MCF 10A (cell line): ENCODE data around the gene P4HB. TPM values are rescaled to one million over a fixed set of nuclear protein-coding genes. Genes with fewer than 3 reads are reported as not detected.

Source experiments
- BruUV-seq: library from RNA; stranded (reverse); fragments of 400-500 nt; replicated peaks from 2 replicates; lab custom pipeline; 2021; lab: Mats Ljungman, UMichigan
- CTCF ChIA-PET: fragments of 300-600 bp; sonication (Branson Sonifier 250); formaldehyde crosslinking; extraction: SDS; loops from one replicate; lab custom pipeline; 2021; ENCODE audit warnings: antibody characterized with exemption, inconsistent platforms; lab: Yijun Ruan, JAX
- POLR2A ChIA-PET: fragments of 300-600, 350-650 bp; sonication (Branson Sonifier 250); formaldehyde crosslinking; extraction: SDS; loops from one replicate; lab custom pipeline; 2020; ENCODE audit warnings: antibody characterized with exemption, inconsistent platforms; lab: Yijun Ruan, JAX
- DNase-seq: peaks from one replicate; pipeline ENCODE4 v3.0.0-alpha.2; 2018; ENCODE audit not compliant: unreplicated experiment
- H3K27ac Mint-ChIP-seq: one replicate; pipeline ENCODE4 v1.8.0; 2022; ENCODE audit warnings: mild to moderate bottlenecking, low read depth, mixed read lengths; ENCODE audit not compliant: unreplicated experiment
- H3K27me3 Mint-ChIP-seq: one replicate; pipeline ENCODE4 v1.8.0; 2022; ENCODE audit warnings: mixed read lengths; ENCODE audit not compliant: insufficient read depth, unreplicated experiment
- H3K36me3 Mint-ChIP-seq: one replicate; pipeline ENCODE4 v1.8.0; 2022; ENCODE audit warnings: mild to moderate bottlenecking, moderate library complexity, mixed read lengths; ENCODE audit not compliant: insufficient read depth, unreplicated experiment
- H3K4me1 Mint-ChIP-seq: one replicate; pipeline ENCODE4 v1.8.0; 2022; ENCODE audit warnings: mixed read lengths; ENCODE audit not compliant: insufficient read depth, unreplicated experiment
- H3K4me3 Mint-ChIP-seq: one replicate; pipeline ENCODE4 v1.8.0; 2022; ENCODE audit warnings: mild to moderate bottlenecking, moderate library complexity, mixed read lengths; ENCODE audit not compliant: unreplicated experiment
- H3K9me3 Mint-ChIP-seq: one replicate; pipeline ENCODE4 v1.8.0; 2022; ENCODE audit warnings: mixed read lengths; ENCODE audit not compliant: unreplicated experiment
- CTCF ChIP-seq: fragments of 200-600 bp; IDR thresholded peaks from one replicate; pipeline ENCODE4 v1.8.0; 2022; ENCODE audit warnings: antibody characterized with exemption, mild to moderate bottlenecking; ENCODE audit not compliant: unreplicated experiment
- intact Hi-C: fragments of 100-400 bp; cut with micrococcal nuclease; formaldehyde crosslinking; loops from 2 replicates; pipeline ENCODE4 v1.14.1; 2022
- total RNA-seq: library from RNA; stranded (reverse); gene quantifications from 2 replicates; pipeline ENCODE4 v1.2.3, GENCODE V29; 2022

Gene P4HB
- total RNA-seq, 1 experiment from 2014 or later: 894 TPM

DNA sequence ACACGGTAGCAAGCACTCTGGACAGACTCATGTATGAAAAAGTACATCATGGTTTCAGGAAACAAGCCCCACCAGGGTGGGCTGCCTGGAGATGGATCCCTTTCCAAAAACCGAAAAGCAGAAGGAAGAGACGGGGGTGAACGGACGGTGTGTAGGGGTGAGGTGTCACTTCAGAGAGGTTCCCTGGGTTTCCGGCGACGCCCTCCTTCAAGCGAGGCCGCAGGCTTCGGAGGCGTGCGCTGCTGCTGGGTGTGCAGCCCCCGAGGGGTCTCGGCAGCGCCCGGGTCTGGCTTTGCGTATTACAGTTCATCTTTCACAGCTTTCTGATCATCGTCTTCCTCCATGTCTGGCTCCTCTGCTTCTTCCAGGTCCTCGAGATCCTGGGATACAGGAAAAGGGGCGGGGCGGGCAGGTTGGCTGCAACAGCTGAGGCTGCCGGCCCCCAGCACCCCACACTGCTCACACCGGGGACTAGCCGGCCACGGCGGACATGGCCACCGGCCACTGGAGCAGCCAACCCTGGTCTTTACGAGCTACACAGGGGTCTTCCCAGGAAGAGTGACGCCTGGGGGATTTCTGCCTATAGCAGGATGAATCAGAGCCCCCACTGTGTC, 16.5 kb downstream of the P4HB start:
- no peak for DNase-seq
- H3K27me3 Mint-ChIP-seq: no peaks in the 10 kb centered on the region
- no peak overlapping the region for H3K27ac Mint-ChIP-seq
- no peak overlapping the region for H3K4me3 Mint-ChIP-seq
- POLR2A ChIA-PET: interaction anchor here (0.6 to 1.3 kb wide), 4 partner anchors 10 to 121 kb away, joined by 3 to 6 read pairs (median 3); partner anchors contain the start of gene MCRIP1
- H3K4me1 Mint-ChIP-seq: no peaks in the 10 kb centered on the region
- intact Hi-C loops: no loop called here
- CTCF ChIA-PET: interaction anchor here (0.6 kb wide), 1 partner anchor 12 kb away, joined by 3 read pairs; no protein-coding TSS in a partner anchor
- BruUV-seq: no TSS peak
- no peaks in the 10 kb centered on the region for H3K9me3 Mint-ChIP-seq
- peaks cover 68% of the 10 kb centered on the region for H3K36me3 Mint-ChIP-seq
- TF ChIP-seq CTCF: no peak

DNA sequence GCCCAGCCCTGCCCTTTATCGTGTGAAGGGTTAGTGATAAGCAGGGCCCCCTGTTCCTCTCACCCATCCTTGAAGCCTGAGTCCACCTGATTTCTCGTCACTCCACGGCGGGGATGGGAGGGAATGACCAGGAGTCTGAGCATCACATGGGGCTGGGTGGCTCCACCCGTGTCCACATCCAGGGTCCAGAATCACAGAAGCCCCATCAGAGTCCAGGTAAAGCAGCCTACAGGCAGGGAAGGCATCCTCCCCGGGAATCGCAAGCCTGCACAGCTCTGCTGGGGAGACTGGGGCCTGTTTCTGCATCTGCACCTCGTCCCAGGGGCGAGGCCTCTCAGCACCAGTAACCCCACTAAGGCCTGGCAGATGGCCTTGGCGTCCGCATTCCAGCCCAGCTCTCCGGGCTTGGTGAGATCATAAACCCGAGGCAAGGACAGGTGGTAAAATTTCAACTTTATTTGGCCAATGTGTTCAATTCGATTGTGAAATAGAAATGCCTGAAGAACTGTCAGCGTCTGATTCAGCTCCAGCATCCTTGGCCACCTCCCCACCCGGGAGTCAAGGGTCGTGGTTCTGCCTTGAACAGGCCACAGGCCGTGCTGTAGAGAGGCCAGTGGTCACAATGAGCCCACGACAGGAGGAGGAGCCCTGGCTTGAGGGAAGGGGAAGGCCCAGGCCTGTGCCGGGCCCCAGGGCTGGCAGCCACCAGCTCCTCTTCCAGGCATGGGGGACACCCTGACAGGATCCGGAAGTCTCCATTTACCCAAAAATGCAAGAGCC, 17.4 kb downstream of the P4HB start:
- no peaks in the 10 kb centered on the region for H3K27me3 Mint-ChIP-seq
- BruUV-seq: no TSS peak
- no peak for DNase-seq
- no peak overlapping the region for H3K4me3 Mint-ChIP-seq
- ChIA-PET CTCF (interaction anchor here (0.6 kb wide), 1 partner anchor 13 kb away, joined by 3 read pairs; no protein-coding TSS in a partner anchor), POLR2A (interaction anchor here (0.6 to 2.2 kb wide), 8 partner anchors 9 to 120 kb away, joined by 3 to 8 read pairs (median 3); partner anchors contain the start of gene MCRIP1)
- H3K36me3 Mint-ChIP-seq: peaks cover 59% of the 10 kb centered on the region
- no peaks in the 10 kb centered on the region for H3K9me3 Mint-ChIP-seq
- no peak overlapping the region for H3K27ac Mint-ChIP-seq
- no peak for TF ChIP-seq CTCF
- H3K4me1 Mint-ChIP-seq: no peaks in the 10 kb centered on the region
- intact Hi-C loops: no loop called here

GRCh38 chr17:81842378-81842724, 18.0 kb downstream of the P4HB start:
- Mint-ChIP-seq H3K27ac (no peak overlapping the region), H3K36me3 (peaks cover 53% of the 10 kb centered on the region), H3K9me3 (no peaks in the 10 kb centered on the region), H3K4me3 (no peak overlapping the region), H3K4me1 (no peaks in the 10 kb centered on the region), H3K27me3 (no peaks in the 10 kb centered on the region)
- no TSS peak for BruUV-seq
- ChIA-PET POLR2A (interaction anchor here (0.7 to 2.2 kb wide), 5 partner anchors 9 to 120 kb away, joined by 3 to 8 read pairs (median 3); partner anchors contain the start of gene MCRIP1), CTCF (no interaction called here)
- intact Hi-C loops: no loop called here
- no peak for TF ChIP-seq CTCF
- DNase-seq: no peak

GRCh38 chr17:81841866-81842265, 18.5 kb downstream of the P4HB start:
- no peaks in the 10 kb centered on the region for H3K27me3 Mint-ChIP-seq
- BruUV-seq: no TSS peak
- no peak for DNase-seq
- peaks cover 49% of the 10 kb centered on the region for H3K36me3 Mint-ChIP-seq
- no peak for TF ChIP-seq CTCF
- ChIA-PET POLR2A (interaction anchor here (0.6 to 2.2 kb wide), 5 partner anchors 9 to 21 kb away, joined by 3 to 8 read pairs (median 3); partner anchors contain the start of gene MCRIP1), CTCF (interaction anchor here (0.6 kb wide), 2 partner anchors 26 to 121 kb away, joined by 3 read pairs; no protein-coding TSS in a partner anchor)
- intact Hi-C loops: no loop called here
- H3K4me3 Mint-ChIP-seq: no peak overlapping the region
- H3K9me3 Mint-ChIP-seq: no peaks in the 10 kb centered on the region
- H3K27ac Mint-ChIP-seq: no peak overlapping the region
- H3K4me1 Mint-ChIP-seq: no peaks in the 10 kb centered on the region
